ENCODE measurements around the gene ENTREP3. TPM values are rescaled to one million over a fixed set of nuclear protein-coding genes. Genes with fewer than 3 reads are reported as not detected.

Gene ENTREP3
- total RNA-seq, 1 experiment from 2014 or later: 69.9 TPM

GRCh38 chr1:155285631-155286044 is 30.4 kb upstream of the ENTREP3 start:
- Histone ChIP-seq H3K4me1 (ENCODE audit: control insufficient read depth in 1 of 2, insufficient read depth in 2 of 2, low read length in 2 of 2) (no peaks in the 10 kb centered on the region), H3K27me3 (ENCODE audit: insufficient read depth, low read length) (no peaks in the 10 kb centered on the region), H2AFZ (ENCODE audit: low read depth, low read length, poor library complexity, severe bottlenecking) (no peak overlapping the region), H3K4me3 (replicated peaks in 1 of 2; ENCODE audit: low read depth in 1 of 2, low read length in 2 of 2) (no peak overlapping the region), H3K79me2 (ENCODE audit: insufficient read depth, low read length) (no peaks in the 10 kb centered on the region), H3K27ac (ENCODE audit: low read depth, low read length) (no peak overlapping the region), H3K9ac (ENCODE audit: low read length) (no peak overlapping the region), H3K9me2 (ENCODE audit: insufficient read depth) (no peaks in the 10 kb centered on the region), H3K9me3 (ENCODE audit: control insufficient read depth in 1 of 2, insufficient read depth in 1 of 2, low read depth in 1 of 2, low read length in 2 of 2) (no peaks in the 10 kb centered on the region), H3K4me2 (ENCODE audit: low read length) (no peak overlapping the region), H3K36me3 (ENCODE audit: control insufficient read depth in 1 of 2, insufficient read depth in 2 of 2, low read length in 2 of 2) (no peaks in the 10 kb centered on the region), H4K20me1 (ENCODE audit: insufficient read depth) (no peaks in the 10 kb centered on the region)
- intact Hi-C loops (cut with micrococcal nuclease): no loop called here
- no peak for ATAC-seq
- CTCF ChIA-PET: no interaction called here
- TF ChIP-seq MAX (IDR thresholded peaks at IDR 0.05): no peak
- TF ChIP-seq ATF3 (IDR thresholded peaks at IDR 0.05): no peak
- no peak for TF ChIP-seq POLR2AphosphoS5 (IDR thresholded peaks at IDR 0.05; ENCODE audit: low read depth, low read length)
- TF ChIP-seq CEBPB (IDR thresholded peaks at IDR 0.05; ENCODE audit: low read depth): no peak
- TF ChIP-seq EZH2phosphoT487 (IDR thresholded peaks at IDR 0.05; ENCODE audit: borderline replicate concordance): no peak
- TF ChIP-seq SIN3A (IDR thresholded peaks at IDR 0.05; ENCODE audit: low read depth): no peak
- TF ChIP-seq JUND (IDR thresholded peaks at IDR 0.05): no peak
- no peak for TF ChIP-seq SP1 (IDR thresholded peaks at IDR 0.05; ENCODE audit: low read depth)
- no peak for TF ChIP-seq FOSL1 (IDR thresholded peaks at IDR 0.05; ENCODE audit: low read depth)
- no peak for TF ChIP-seq CTCF (IDR thresholded peaks at IDR 0.05 in 2 of 3, conservative IDR thresholded peaks at IDR 0.05 in 1 of 3; ENCODE audit: borderline replicate concordance in 1 of 3, insufficient read depth in 1 of 3, low read depth in 2 of 3, low read length in 2 of 3)
- TF ChIP-seq ZNF274 (IDR thresholded peaks at IDR 0.05; ENCODE audit: low read depth, low read length): no peak
- no peak for TF ChIP-seq SRF (IDR thresholded peaks at IDR 0.05; ENCODE audit: low read depth)
- no peak for TF ChIP-seq ZFX (IDR thresholded peaks at IDR 0.05)
- TF ChIP-seq TCF7L2 (IDR thresholded peaks at IDR 0.05; ENCODE audit: borderline replicate concordance, extremely low read depth, insufficient read depth, insufficient read length): no peak
- no peak for TF ChIP-seq RAD21 (IDR thresholded peaks at IDR 0.05; ENCODE audit: low read depth)
- no peak for TF ChIP-seq CBX3 (IDR thresholded peaks at IDR 0.05; ENCODE audit: low read depth)
- TF ChIP-seq EZH2 (IDR thresholded peaks at IDR 0.05): no peak
- no peak for TF ChIP-seq POLR2A (IDR thresholded peaks at IDR 0.05; ENCODE audit: borderline replicate concordance, extremely low read depth, insufficient read depth, insufficient read length)
- RAD21 ChIA-PET (ENCODE audit: low non-redundant PET in 1 of 2, low total read pairs in 2 of 2, uncharacterized antibody in 2 of 2, unreplicated experiment in 2 of 2): interaction anchor here in 1 of 2 experiments (0.8 kb wide), 1 partner anchor 9 kb away, joined by 3 read pairs; the partner anchor contains the start of gene HCN3
- BruUV-seq (replicated peaks): no TSS peak
- DNase-seq (ENCODE audit: low read depth, low spot score): no peak
- POLR2A ChIA-PET: no interaction called here

Measured in HCT116 (cell line).